HepG2 (cell line): ENCODE measurements around the gene C1orf21. TPM values are rescaled to one million over a fixed set of nuclear protein-coding genes. Genes with fewer than 3 reads are reported as not detected.

ENCODE experiments used
- ATAC-seq: fragments of 200-7000 bp; cut with Tn5 transposase; 3 replicates; pipeline ENCODE4 v1.9.1; 2020; ENCODE audit warnings: mild to moderate bottlenecking, moderate library complexity
- BruUV-seq: library from RNA; stranded (reverse); fragments of 400-500 nt; replicated peaks from 2 replicates; lab custom pipeline; 2021; lab: Mats Ljungman, UMichigan
- CTCF ChIA-PET: fragments of 300-600 bp; formaldehyde crosslinking; extraction: SDS; loops from one replicate; lab custom pipeline; 2021; ENCODE audit warnings: low total read pairs, inconsistent platforms, low intra/inter-chr PET ratio; lab: Yijun Ruan, JAX
- POLR2A ChIA-PET: fragments of 350-600 bp; sonication (Branson Sonifier 250); formaldehyde crosslinking; loops from one replicate; lab custom pipeline; 2020; ENCODE audit warnings: antibody characterized with exemption, inconsistent platforms; lab: Yijun Ruan, JAX
- DNase-seq: peaks from one replicate; pipeline ENCODE4 v3.0.0-alpha.2; 2015; ENCODE audit warnings: low spot score
- FAIRE-seq: peaks from 3 replicates; lab custom pipeline; 2011; peaks lifted over from hg19 to GRCh38; lab: Jason Lieb, UNC
- H2AFZ ChIP-seq: one replicate; pipeline ENCODE4 v1.6.1; 2011; ENCODE audit warnings: low read length, inconsistent platforms
- H3K27ac ChIP-seq: fragments of 300-600 bp; 3 replicates; pipeline ENCODE4 v1.8.0; 2011; ENCODE audit warnings: mixed run types, mild to moderate bottlenecking, mixed read lengths, low read length, inconsistent platforms; ENCODE audit not compliant: insufficient read depth; ENCODE audit errors: extremely low read length
- H3K27me3 ChIP-seq, 2 experiments: fragments of 200-600 bp in 1 of 2; 2 replicates in 1 of 2; 3 replicates in 1 of 2; pipeline versions ENCODE4 v1.6.0 to v1.8.0; 2011; ENCODE audit warnings: low read length in 2 of 2, mild to moderate bottlenecking in 2 of 2, moderate library complexity in 2 of 2, inconsistent platforms in 1 of 2; ENCODE audit not compliant: insufficient read depth in 2 of 2, control insufficient read depth in 1 of 2
- H3K36me3 ChIP-seq, 2 experiments: fragments of 200-600 bp in 1 of 2; replicated peaks in 1 of 2; 2 replicates in 1 of 2; 3 replicates in 1 of 2; pipeline versions ENCODE4 v1.5.1 to v1.8.0; 2011; ENCODE audit warnings: low read length in 2 of 2, inconsistent platforms in 1 of 2; ENCODE audit not compliant: insufficient read depth in 2 of 2, control insufficient read depth in 1 of 2
- H3K4me1 ChIP-seq: 2 replicates; pipeline ENCODE4 v1.5.1; 2012; ENCODE audit warnings: low read length, inconsistent platforms; ENCODE audit not compliant: insufficient read depth
- H3K4me2 ChIP-seq: 2 replicates; pipeline ENCODE4 v1.6.0; 2011; ENCODE audit warnings: low read depth, low read length, inconsistent platforms
- H3K4me3 ChIP-seq, 3 experiments: fragments of 200-600 bp in 1 of 3; sonication (generic), shearing (Covaris generic) in 1 of 3; replicated peaks in 1 of 3; 2 replicates each; pipeline ENCODE4 v1.5.1; 2011 to 2016; ENCODE audit warnings: low read length in 3 of 3, inconsistent platforms in 2 of 3, low read depth in 2 of 3, mild to moderate bottlenecking in 2 of 3, control low read depth in 1 of 3, mixed read lengths in 1 of 3; ENCODE audit not compliant: insufficient read depth in 1 of 3
- H3K79me2 ChIP-seq: one replicate; pipeline ENCODE4 v1.6.1; 2011; ENCODE audit warnings: low read length, inconsistent platforms; ENCODE audit not compliant: insufficient read depth
- H3K9ac ChIP-seq: 2 replicates; pipeline ENCODE4 v1.6.0; 2011; ENCODE audit warnings: mild to moderate bottlenecking, low read depth, low read length, inconsistent platforms; ENCODE audit not compliant: insufficient read depth
- H3K9me3 ChIP-seq: 2 replicates; pipeline ENCODE4 v1.5.1; 2012; ENCODE audit warnings: mild to moderate bottlenecking, low read length
- H4K20me1 ChIP-seq: 2 replicates; pipeline ENCODE4 v1.6.0; 2011; ENCODE audit warnings: inconsistent platforms, mild to moderate bottlenecking, low read length, moderate library complexity; ENCODE audit not compliant: insufficient read depth
- ARID2 ChIP-seq: sonication (generic); formaldehyde crosslinking; IDR thresholded peaks from 2 replicates; pipeline ENCODE4 v1.8.1; 2022; ENCODE audit warnings: mild to moderate bottlenecking, missing genetic modification reagents, borderline replicate concordance
- KLF12 ChIP-seq: sonication (generic); formaldehyde crosslinking; IDR thresholded peaks from 2 replicates; pipeline ENCODE4 v1.4.0; 2020; ENCODE audit warnings: missing genetic modification reagents, borderline replicate concordance
- POGZ ChIP-seq: sonication (generic); formaldehyde crosslinking; IDR thresholded peaks from 2 replicates; pipeline ENCODE4 v1.4.0; 2020; ENCODE audit warnings: mild to moderate bottlenecking, missing genetic modification reagents
- SAFB2 ChIP-seq: sonication (generic); formaldehyde crosslinking; IDR thresholded peaks from 2 replicates; pipeline ENCODE4 v1.5.1; 2020; ENCODE audit warnings: missing genetic modification reagents, low read depth, mild to moderate bottlenecking, borderline replicate concordance
- SIX4 ChIP-seq: sonication (generic); formaldehyde crosslinking; IDR thresholded peaks from 2 replicates; pipeline ENCODE4 v1.4.0; 2020; ENCODE audit warnings: missing genetic modification reagents
- ZFY ChIP-seq: sonication (generic); formaldehyde crosslinking; IDR thresholded peaks from 2 replicates; pipeline ENCODE4 v1.4.0; 2020; ENCODE audit warnings: missing genetic modification reagents
- ZNF121 ChIP-seq: sonication (generic); formaldehyde crosslinking; IDR thresholded peaks from 2 replicates; pipeline ENCODE4 v1.5.0; 2020; ENCODE audit warnings: mild to moderate bottlenecking, missing genetic modification reagents
- ZNF17 ChIP-seq: sonication (generic); formaldehyde crosslinking; IDR thresholded peaks from 2 replicates; pipeline ENCODE4 v1.5.0; 2020; ENCODE audit warnings: mild to moderate bottlenecking, missing genetic modification reagents
- ZNF768 ChIP-seq: sonication (generic); formaldehyde crosslinking; IDR thresholded peaks from 2 replicates; pipeline ENCODE4 v1.4.0; 2020; ENCODE audit warnings: missing genetic modification reagents
- ZNF816 ChIP-seq: sonication (generic); formaldehyde crosslinking; IDR thresholded peaks from 2 replicates; pipeline ENCODE4 v1.8.0; 2022; ENCODE audit warnings: missing genetic modification reagents, mild to moderate bottlenecking, borderline replicate concordance
- WGBS: methylation state at CpG from one replicate; pipeline ENCODE4 v1.1.6; 2017; ENCODE audit warnings: low lambda C conversion rate; 5-methylcytosine and 5-hydroxymethylcytosine counted together
- in situ Hi-C: cut with HindIII; loops from 2 replicates; pipeline ENCODE4 v1.10.0; 2017; ENCODE audit warnings: low pct_unique_long_range_greater_than_20kb; ENCODE audit not compliant: extremely low pct_ligation_motif_present
- intact Hi-C: fragments of 100-400 bp; cut with micrococcal nuclease; formaldehyde crosslinking; loops from one replicate; pipeline ENCODE4 v1.10.0; 2022; ENCODE audit not compliant: unreplicated experiment
- polyA plus RNA-seq, 8 experiments: library from polyadenylated mRNA; depleted of rRNA in 3 of 8; stranded (reverse) in 7 of 8; unstranded in 1 of 8; fragments of >200 nt; fragmentation: Illumina TruSeq in 4 of 8; extraction: Trizol in 4 of 8; gene quantifications; 2 replicates each; pipeline versions ENCODE4 v1.2.1 to v1.2.3, GENCODE V29; 2011 to 2016; ENCODE audit warnings: low read depth in 4 of 8, missing spikeins in 1 of 8, mixed read lengths in 1 of 8; ENCODE audit not compliant: insufficient read depth in 1 of 8
- total RNA-seq, 5 experiments: library from RNA; depleted of rRNA; stranded (reverse); fragments of >200 nt; fragmentation: Illumina TruSeq; extraction: Trizol; gene quantifications; 2 replicates each; pipeline ENCODE4 v1.2.3, GENCODE V29; 2016; ENCODE audit warnings: low read depth in 1 of 5
- TF ChIP-seq, protein P1 (sequence below): sonication (generic); formaldehyde crosslinking; IDR thresholded peaks from 2 replicates; pipeline ENCODE4 v1.5.0; 2020; ENCODE audit warnings: missing genetic modification reagents
- TF ChIP-seq, protein P2 (sequence below): sonication (generic); formaldehyde crosslinking; IDR thresholded peaks from 2 replicates; pipeline ENCODE4; 2020; ENCODE audit warnings: missing genetic modification reagents, mild to moderate bottlenecking, borderline replicate concordance
- TF ChIP-seq, protein P3 (sequence below): sonication (generic); formaldehyde crosslinking; IDR thresholded peaks from 2 replicates; pipeline ENCODE4 v1.4.0; 2020; ENCODE audit warnings: missing genetic modification reagents
- TF ChIP-seq, protein P4 (sequence below): IDR thresholded peaks from 2 replicates; pipeline ENCODE4 v1.6.1; 2016; ENCODE audit warnings: low read depth, control low read depth
- TF ChIP-seq, protein P5 (sequence below): sonication (generic); formaldehyde crosslinking; IDR thresholded peaks from 2 replicates; pipeline ENCODE4 v1.4.0; 2020; ENCODE audit warnings: mild to moderate bottlenecking, low read depth, missing genetic modification reagents

C1orf21 gene
- total and polyA plus RNA-seq, 2 of the 13 experiments (the other 11 are each of a cell fraction or from before 2014, with no cell fraction given) = not detected

DNA sequence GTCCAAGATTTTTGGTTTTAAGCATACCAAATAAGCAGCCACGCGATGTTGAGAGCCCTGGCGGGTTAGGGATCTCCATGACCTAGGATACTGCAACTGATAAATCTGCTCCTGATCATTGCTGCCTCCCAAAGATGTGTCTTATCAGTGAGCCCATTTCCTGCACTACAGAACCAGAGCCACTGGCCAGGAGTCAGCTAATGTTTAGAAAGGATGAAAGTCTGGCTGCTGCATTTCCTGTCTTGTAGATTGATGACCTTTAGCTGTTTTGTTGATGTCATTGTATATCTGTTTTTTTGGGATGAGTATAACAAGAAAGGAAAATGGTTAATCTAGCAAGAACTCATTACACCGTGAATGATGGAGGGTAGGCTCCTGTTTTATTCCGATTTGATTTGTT is 74.5 kb downstream of the C1orf21 start (continued):
- TF ChIP-seq KLF12 (CRISPR knock-in tag) (no peak), ZNF121 (no peak), ZNF816 (no peak), ZFY (CRISPR knock-in tag) (no peak), SIX4 (CRISPR knock-in tag) (no peak), SAFB2 (no peak), ZNF768 (no peak)
- TF ChIP-seq, protein P1, sequence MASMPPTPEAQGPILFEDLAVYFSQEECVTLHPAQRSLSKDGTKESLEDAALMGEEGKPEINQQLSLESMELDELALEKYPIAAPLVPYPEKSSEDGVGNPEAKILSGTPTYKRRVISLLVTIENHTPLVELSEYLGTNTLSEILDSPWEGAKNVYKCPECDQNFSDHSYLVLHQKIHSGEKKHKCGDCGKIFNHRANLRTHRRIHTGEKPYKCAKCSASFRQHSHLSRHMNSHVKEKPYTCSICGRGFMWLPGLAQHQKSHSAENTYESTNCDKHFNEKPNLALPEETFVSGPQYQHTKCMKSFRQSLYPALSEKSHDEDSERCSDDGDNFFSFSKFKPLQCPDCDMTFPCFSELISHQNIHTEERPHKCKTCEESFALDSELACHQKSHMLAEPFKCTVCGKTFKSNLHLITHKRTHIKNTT = no peak
- TF ChIP-seq, protein P2, sequence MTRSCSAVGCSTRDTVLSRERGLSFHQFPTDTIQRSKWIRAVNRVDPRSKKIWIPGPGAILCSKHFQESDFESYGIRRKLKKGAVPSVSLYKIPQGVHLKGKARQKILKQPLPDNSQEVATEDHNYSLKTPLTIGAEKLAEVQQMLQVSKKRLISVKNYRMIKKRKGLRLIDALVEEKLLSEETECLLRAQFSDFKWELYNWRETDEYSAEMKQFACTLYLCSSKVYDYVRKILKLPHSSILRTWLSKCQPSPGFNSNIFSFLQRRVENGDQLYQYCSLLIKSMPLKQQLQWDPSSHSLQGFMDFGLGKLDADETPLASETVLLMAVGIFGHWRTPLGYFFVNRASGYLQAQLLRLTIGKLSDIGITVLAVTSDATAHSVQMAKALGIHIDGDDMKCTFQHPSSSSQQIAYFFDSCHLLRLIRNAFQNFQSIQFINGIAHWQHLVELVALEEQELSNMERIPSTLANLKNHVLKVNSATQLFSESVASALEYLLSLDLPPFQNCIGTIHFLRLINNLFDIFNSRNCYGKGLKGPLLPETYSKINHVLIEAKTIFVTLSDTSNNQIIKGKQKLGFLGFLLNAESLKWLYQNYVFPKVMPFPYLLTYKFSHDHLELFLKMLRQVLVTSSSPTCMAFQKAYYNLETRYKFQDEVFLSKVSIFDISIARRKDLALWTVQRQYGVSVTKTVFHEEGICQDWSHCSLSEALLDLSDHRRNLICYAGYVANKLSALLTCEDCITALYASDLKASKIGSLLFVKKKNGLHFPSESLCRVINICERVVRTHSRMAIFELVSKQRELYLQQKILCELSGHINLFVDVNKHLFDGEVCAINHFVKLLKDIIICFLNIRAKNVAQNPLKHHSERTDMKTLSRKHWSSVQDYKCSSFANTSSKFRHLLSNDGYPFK (CRISPR knock-in tag) = no peak
- TF ChIP-seq, all 625 proteins: peak for 0

DNA sequence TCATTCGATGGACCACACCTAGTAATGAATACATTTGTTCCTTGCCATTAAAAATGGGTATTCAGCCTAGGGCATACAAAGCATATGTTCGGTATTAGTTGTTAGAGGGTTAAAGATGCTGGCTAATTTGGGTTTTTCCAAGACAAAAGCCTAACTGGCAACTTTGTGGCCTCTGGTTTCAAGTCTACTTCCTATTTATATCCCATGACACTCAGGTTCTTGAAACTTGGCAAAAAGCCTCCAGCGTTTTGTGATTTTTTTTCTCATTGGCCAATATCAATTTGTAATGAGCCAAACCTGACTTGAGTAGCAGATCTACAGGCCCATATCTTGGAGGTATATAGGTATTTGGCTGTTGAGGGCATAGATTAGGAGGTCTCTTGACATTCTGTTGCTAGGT is 75.3 kb downstream of the C1orf21 start:
- CTCF ChIA-PET = no interaction called here
- in situ Hi-C loops = no loop called here
- BruUV-seq = no TSS peak
- Histone ChIP-seq H3K9ac (no peak overlapping the region), H3K36me3 (no peaks in the 10 kb centered on the region), H3K79me2 (no peaks in the 10 kb centered on the region), H3K4me3 (no peak overlapping the region), H3K4me2 (no peak overlapping the region), H3K27ac (no peak overlapping the region), H3K9me3 (no peaks in the 10 kb centered on the region), H4K20me1 (no peaks in the 10 kb centered on the region), H3K4me1 (no peaks in the 10 kb centered on the region), H3K27me3 (no peaks in the 10 kb centered on the region), H2AFZ (no peak overlapping the region)
- intact Hi-C loops = no loop called here
- no peak for DNase-seq
- POLR2A ChIA-PET = no interaction called here
- FAIRE-seq = no peak
- no peak for ATAC-seq
- 9% methylated on average over 3 of the region's 3 CpGs for WGBS
- TF ChIP-seq, protein P3, sequence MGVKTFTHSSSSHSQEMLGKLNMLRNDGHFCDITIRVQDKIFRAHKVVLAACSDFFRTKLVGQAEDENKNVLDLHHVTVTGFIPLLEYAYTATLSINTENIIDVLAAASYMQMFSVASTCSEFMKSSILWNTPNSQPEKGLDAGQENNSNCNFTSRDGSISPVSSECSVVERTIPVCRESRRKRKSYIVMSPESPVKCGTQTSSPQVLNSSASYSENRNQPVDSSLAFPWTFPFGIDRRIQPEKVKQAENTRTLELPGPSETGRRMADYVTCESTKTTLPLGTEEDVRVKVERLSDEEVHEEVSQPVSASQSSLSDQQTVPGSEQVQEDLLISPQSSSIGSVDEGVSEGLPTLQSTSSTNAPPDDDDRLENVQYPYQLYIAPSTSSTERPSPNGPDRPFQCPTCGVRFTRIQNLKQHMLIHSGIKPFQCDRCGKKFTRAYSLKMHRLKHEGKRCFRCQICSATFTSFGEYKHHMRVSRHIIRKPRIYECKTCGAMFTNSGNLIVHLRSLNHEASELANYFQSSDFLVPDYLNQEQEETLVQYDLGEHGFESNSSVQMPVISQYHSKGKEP (CRISPR knock-in tag) = no peak
- TF ChIP-seq POGZ (CRISPR knock-in tag) (no peak), ARID2 (no peak), ZNF17 (CRISPR knock-in tag) (no peak)
- TF ChIP-seq, protein P4, sequence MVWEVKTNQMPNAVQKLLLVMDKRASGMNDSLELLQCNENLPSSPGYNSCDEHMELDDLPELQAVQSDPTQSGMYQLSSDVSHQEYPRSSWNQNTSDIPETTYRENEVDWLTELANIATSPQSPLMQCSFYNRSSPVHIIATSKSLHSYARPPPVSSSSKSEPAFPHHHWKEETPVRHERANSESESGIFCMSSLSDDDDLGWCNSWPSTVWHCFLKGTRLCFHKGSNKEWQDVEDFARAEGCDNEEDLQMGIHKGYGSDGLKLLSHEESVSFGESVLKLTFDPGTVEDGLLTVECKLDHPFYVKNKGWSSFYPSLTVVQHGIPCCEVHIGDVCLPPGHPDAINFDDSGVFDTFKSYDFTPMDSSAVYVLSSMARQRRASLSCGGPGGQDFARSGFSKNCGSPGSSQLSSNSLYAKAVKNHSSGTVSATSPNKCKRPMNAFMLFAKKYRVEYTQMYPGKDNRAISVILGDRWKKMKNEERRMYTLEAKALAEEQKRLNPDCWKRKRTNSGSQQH (CRISPR knock-in tag) = no peak
- TF ChIP-seq, protein P5, sequence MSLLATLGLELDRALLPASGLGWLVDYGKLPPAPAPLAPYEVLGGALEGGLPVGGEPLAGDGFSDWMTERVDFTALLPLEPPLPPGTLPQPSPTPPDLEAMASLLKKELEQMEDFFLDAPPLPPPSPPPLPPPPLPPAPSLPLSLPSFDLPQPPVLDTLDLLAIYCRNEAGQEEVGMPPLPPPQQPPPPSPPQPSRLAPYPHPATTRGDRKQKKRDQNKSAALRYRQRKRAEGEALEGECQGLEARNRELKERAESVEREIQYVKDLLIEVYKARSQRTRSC (CRISPR knock-in tag) = no peak
